Stimulated activated CD4-positive, alpha-beta T cell treated with anti-CD3 and anti-CD28 coated beads, Interleukin-4, amount 100 ng/mL, for 4 hours (primary cell): Measurements from ENCODE around the gene MIPOL1.
"Not testable (repeated sequence)": the region's sequence is repeated elsewhere in the genome, so short reads cannot be mapped to it uniquely, and the experiment has no call there.

Experiments
- DNase-seq, 2 experiments: peaks; one replicate each; pipeline ENCODE4 v3.0.0-alpha.2; 2020

MIPOL1 gene

GRCh38 chr14:37406095-37406494 lies 208.4 kb downstream of the MIPOL1 start:
- no peak for DNase-seq

DNA sequence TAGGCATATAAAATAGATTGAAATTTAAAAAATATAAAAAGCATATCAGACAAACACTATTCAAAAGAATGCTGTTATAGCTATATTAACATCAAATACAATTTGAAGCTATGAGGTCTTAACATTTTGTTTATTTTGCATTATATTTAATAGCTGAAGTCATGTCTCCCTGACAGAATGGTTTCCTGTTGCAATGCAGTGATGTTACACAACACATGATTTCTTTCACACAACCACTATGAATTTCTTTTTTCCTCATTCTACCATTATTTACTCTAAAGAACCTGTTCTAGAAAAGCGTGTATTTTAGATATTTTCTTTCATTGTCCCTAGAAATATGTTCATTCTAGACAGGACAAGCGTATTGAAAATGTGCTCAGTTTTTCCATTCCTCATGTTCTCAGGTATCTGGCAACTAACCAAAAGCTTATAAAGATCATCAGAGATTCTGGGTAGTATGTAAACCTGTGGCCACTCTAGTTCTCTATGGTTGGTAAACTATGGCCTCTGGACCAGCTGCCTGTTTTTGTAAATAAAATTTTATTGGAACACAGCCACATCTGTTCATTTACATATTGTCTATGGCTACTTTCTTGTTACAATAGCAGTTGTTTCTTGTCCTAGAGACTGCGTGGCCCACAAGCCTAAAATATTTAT lies 213.5 kb downstream of the MIPOL1 start:
- DNase-seq = no peak

DNA sequence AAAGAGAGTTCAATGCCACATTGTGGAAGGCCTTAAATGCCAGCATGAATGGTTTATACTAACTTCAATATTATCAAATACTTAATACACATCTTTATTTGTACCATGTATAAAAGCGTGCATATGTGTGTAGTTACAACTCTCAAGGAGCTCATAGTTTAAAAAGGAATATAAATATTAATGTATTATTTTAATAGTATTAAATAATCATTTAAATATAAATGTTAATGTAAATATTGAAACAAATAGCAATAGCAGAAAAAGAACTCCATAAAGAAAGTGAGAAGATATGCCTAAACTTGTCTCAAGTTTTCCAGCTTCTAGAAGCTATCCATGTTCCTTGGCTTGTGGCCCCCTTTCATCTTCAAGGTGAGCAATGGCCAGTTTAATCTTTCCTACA lies 215.3 kb downstream of the MIPOL1 start:
- DNase-seq = no peak

DNA sequence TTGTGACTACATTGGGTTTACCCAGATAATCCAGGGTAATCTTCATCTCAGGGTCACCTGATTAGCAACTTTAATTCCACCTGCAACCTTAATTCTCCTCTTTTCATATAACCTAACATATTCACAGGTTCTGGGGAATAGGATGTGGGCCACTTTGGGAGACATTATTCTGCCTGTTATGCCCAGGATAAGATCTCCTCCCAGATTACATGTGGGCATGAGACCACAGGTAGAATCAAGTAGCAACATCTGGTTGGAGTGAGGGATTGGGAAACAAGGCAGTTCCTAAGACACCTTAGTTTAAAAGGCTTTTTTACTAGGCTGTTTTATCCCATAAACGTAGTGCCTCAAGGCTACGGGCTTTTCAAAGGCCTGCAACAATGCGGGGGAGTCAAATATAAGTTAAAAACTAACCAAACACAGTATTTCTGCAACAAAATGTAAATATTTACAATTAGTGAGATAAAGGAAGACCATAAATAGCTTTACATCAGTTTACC lies 215.8 kb downstream of the MIPOL1 start:
- DNase-seq = no peak

- DNase-seq = no peak
These were observed 218.5 kb downstream of the MIPOL1 start for GRCh38 chr14:37416264-37416663.

DNA sequence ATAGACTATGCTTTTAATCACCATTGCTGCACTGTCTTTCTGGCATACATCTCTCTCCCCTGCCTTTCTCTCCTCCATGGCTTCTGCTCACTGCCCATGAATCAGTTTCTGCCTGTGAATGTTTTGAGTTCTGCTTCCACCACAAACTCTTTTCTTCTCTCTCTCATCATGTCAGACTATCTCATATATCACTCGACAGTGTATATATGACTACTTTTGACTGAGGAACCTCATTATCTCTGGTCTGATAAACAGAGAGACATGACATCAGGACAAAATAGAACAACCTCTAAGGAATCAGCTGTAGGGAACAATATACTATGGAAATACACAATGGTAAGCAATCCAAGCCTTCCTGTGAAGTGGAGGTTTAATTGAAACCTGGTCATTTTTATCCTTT lies 219.4 kb downstream of the MIPOL1 start:
- no peak for DNase-seq

- DNase-seq = no peak
These were observed 220.1 kb downstream of the MIPOL1 start for GRCh38 chr14:37417833-37418232.

- no peak for DNase-seq
These were observed 222.9 kb downstream of the MIPOL1 start for GRCh38 chr14:37420622-37421021.

GRCh38 chr14:37422319-37422718 lies 224.6 kb downstream of the MIPOL1 start:
- no peak for DNase-seq

DNA sequence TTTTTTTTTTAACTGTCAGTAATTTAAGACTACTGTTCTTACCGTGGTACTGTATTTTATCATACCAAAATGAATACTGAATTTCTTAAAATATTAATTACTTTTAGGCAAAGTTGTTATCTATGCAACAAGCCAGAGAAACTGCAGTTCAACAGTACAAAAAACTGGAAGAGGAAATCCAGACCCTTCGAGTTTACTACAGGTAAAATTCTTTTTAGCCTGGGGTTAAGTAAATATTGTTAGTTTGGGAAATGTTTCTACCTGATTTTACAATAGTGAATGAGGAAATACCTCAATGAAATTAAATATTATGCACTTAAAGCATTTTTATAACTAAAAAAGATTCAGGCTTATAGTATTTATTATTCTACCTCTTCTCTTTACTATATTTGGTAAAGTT lies 225.0 kb downstream of the MIPOL1 start:
- no peak for DNase-seq

- no peak for DNase-seq
These were observed 231.2 kb downstream of the MIPOL1 start for GRCh38 chr14:37428954-37429353.

DNA sequence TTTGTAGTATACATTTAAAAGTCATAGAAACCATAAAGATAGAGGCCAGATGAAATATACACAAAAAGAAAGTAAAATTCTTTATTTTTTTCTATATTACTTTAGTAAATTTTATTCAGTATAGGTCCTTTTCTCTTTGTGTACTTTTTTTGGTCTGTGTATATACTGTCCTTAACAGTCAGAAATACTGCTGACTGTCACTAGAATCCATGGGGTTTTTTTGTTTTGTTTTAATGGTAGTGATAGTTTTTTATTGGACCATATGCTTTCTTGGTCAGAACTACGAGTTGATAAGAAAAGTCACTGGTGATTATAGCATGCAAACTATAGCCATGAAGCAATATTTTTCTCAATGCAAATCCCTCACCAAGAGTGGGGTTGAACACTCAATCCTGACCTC lies 231.9 kb downstream of the MIPOL1 start:
- no peak for DNase-seq

GRCh38 chr14:37434867-37435266 lies 237.1 kb downstream of the MIPOL1 start:
- DNase-seq = no peak

GRCh38 chr14:37436519-37436918 lies 238.8 kb downstream of the MIPOL1 start:
- DNase-seq = no peak

DNA sequence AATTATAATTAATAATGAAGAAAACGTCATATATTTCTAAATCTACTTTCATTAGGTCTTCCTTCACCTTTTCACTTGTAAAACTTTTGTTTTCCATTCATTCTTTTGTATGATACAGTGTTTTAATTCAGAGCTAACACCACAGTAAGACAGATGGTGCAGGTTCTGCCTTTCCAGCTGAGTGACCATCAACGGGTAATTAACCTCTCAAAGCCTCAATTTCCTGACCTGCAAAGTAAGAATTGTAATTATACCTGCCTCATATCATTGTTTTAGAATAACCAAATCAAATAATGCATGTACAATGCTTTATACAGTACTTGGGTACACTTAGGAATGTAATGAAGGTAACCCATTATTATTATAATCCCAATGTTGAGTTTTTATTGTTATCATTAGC lies 239.8 kb downstream of the MIPOL1 start:
- no peak for DNase-seq

DNA sequence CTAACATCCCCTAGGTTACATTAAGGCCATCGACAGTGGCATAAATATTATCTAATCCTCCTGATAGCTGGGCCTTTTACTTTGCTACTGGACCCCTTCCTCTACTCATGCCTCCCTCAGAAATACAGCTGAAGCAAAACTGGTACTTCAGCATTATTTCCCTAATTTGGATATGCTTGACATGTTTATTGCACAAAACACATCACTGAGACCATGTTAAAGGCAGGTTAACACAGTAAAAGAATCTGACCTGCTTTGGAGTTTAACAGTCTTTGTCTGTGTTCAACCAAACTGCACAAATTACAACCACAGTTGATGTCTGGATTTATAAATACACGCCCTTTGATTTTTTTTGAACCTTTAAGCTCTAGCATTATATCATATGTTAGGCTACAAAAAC lies 240.7 kb downstream of the MIPOL1 start:
- no peak for DNase-seq

GRCh38 chr14:37443461-37443860 lies 245.7 kb downstream of the MIPOL1 start:
- no peak for DNase-seq

- no peak for DNase-seq
These were observed 250.2 kb downstream of the MIPOL1 start for GRCh38 chr14:37447883-37448391.

DNA sequence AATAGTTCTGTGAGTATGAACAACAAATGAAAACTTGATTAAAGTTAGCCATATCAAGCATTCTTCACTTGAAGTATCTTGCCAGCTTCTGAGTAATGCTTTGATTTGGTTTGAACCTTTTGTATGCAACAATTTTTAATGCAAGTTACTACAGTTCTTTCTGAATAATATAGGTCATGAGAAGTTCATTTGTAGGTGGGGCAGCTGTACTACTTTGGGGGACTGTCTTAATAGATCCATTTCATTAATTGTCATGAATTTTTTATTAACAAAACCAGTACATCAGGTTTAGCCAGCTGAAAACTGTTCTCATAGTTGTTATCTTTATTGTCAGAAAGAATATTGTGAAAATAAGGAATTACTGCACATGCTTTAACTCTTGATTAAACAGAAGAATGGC lies 254.6 kb downstream of the MIPOL1 start:
- no peak for DNase-seq

- DNase-seq = no peak
These were observed 256.2 kb downstream of the MIPOL1 start for GRCh38 chr14:37453985-37454384.

DNA sequence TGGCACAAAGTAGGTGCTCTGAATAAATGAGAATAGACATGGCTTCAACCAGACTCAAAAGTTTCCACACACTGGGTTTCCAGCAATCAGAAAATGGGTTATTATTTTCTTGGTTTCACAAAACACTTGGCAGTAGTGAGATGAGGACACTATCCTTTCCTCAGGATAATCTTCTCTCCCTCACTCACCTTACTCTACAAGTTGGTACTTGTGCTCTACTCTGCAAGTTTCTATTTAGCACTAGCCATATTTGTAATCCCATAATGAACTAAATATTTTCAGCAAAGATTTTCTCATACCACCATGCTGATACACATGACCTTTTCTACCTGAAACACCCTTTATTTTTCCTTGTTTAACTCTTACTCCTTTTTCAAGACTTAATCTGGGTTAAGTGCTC lies 259.6 kb downstream of the MIPOL1 start:
- DNase-seq = no peak

GRCh38 chr14:37462426-37462825 lies 264.7 kb downstream of the MIPOL1 start:
- DNase-seq = not testable (repeated sequence)

DNA sequence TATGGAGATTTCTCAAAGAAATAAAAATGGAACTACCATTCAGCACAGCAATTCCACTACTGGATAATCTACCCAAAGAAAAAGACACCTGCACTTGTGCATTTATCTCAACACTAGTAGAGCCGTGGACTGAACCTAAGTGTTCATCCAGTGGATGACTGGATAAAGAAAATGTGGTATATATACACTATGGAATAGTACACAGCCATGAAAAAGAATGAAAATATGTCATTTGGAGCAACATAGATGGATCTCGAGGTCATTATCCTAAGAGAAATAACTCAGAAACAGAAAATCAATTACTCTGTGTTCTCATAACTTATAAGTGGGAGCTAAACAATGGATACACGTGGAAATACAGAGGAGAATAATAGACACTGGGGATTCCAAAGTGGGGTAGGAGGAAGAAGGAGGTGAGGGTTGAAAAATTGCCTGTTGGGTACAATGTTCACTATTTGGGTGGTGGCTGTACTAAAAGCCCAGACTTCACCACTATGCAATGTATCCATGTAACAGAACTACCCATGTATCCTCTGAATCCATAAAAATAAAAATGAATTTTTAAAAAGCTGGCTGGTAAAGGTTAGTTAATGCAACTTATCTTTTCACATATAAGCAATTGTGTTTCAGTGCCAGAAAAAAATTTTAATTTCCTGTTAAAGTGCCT lies 266.6 kb downstream of the MIPOL1 start:
- DNase-seq = no peak

DNA sequence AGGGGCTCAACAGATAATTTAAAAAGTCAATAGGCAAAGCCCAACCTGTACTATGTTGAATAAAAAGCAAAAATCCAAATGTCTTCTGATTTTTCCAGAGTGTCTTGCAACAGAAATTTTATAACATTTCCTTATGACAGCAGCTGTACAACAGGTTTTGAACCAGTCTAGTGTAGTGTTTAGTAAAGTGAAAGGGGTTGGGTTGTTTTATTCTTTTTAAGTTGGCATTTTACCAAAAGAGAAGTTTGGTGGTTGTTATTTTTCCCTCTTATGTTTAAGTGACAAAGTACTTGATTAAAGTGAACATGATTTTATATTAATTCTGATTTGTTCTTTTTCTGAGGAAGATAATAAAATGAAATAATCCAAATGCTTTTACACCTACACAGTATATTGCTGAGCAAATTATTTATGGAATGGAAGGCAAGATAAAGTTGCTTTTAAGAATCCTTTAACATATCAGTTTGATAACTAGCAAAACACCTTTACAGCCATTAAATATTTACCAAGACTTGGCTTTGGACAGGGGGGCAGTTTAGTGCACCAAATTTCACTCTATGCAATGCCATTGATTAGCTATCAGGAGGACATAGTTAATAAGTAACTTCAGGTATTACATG lies 268.4 kb downstream of the MIPOL1 start:
- no peak for DNase-seq
